Tibial artery (tissue), 4 donors: ENCODE measurements around the gene H1-8.
A peak's percentile ranks its signal among the peaks of the same experiment; 100 is the strongest.

ENCODE experiments used
- DNase-seq, 2 donors: peaks; one replicate each; pipeline ENCODE4 v3.0.0-alpha.2; 2019
- H3K27ac ChIP-seq, 2 donors: fragments of 200-600 bp; sonication (generic) in 1 of 2; 1 replicate in 1 of 2; 2 replicates in 1 of 2; pipeline ENCODE4 v1.5.1; 2018 to 2019; ENCODE audit warnings: mild to moderate bottlenecking in 1 of 2
- H3K27me3 ChIP-seq, 2 donors: fragments of 200-600 bp; sonication (generic) in 1 of 2; one replicate each; pipeline versions ENCODE4 v1.5.1 to v1.6.0; 2016 to 2019
- H3K36me3 ChIP-seq, 3 donors: fragments of 200-600 bp; sonication (generic) in 2 of 3; one replicate each; pipeline ENCODE4 v1.5.1; 2016 to 2019; ENCODE audit warnings: mild to moderate bottlenecking in 2 of 3
- H3K4me1 ChIP-seq, 4 donors: fragments of 200-600 bp; sonication (generic) in 2 of 4; 1 replicate in 3 of 4; 2 replicates in 1 of 4; pipeline ENCODE4 v1.5.1; 2016 to 2019
- H3K4me3 ChIP-seq, 2 donors: fragments of 200-600 bp; sonication (generic) in 1 of 2; 1 replicate in 1 of 2; 2 replicates in 1 of 2; pipeline ENCODE4 v1.5.1; 2018 to 2019; ENCODE audit warnings: mild to moderate bottlenecking in 2 of 2
- H3K9me3 ChIP-seq, 3 donors: fragments of 200-600 bp; sonication (generic) in 1 of 3; one replicate each; pipeline ENCODE4 v1.5.1; 2016 to 2019
- CTCF ChIP-seq, 2 experiments: fragments of 200-600 bp in 1 of 2; fragments of 450-650 bp in 1 of 2; IDR thresholded peaks; one replicate each; pipeline ENCODE4 v1.5.1; 2017 to 2019; ENCODE audit warnings: antibody characterized with exemption in 2 of 2, mild to moderate bottlenecking in 1 of 2, moderate library complexity in 1 of 2
- intact Hi-C: fragments of 100-400 bp; cut with DNase I; formaldehyde crosslinking; loops from one replicate; pipeline ENCODE4 v1.15.0; 2023; ENCODE audit warnings: low total_unique reads

The H1-8 gene

GRCh38 chr3:129556890-129557547 lies 14.0 kb downstream of the H1-8 start:
- TF ChIP-seq CTCF (IDR thresholded peaks at IDR 0.05) = no peak
- Histone ChIP-seq H3K27me3 (no peaks in the 10 kb centered on the region), H3K27ac (peak overlapping the region; percentile 86 to 90), H3K9me3 (no peaks in the 10 kb centered on the region), H3K4me3 (no peak overlapping the region), H3K4me1 (peaks cover 12 to 98% (median 82%) of the 10 kb centered on the region in 4 donors), H3K36me3 (peaks cover 13 to 40% (median 21%) of the 10 kb centered on the region in 3 donors)
- no peak for DNase-seq
- intact Hi-C loops = loop anchor here (5.0 kb wide), 2 partner anchors 45 to 65 kb away; no protein-coding TSS in a partner anchor

- peak overlapping the region; percentile 86 to 90 for H3K27ac ChIP-seq
- intact Hi-C loops = loop anchor here (5.0 kb wide), 2 partner anchors 45 to 65 kb away; no protein-coding TSS in a partner anchor
- H3K4me1 ChIP-seq = peaks cover 12 to 98% (median 81%) of the 10 kb centered on the region in 4 donors
- H3K27me3 ChIP-seq = no peaks in the 10 kb centered on the region
- H3K4me3 ChIP-seq = no peak overlapping the region
- TF ChIP-seq CTCF (IDR thresholded peaks at IDR 0.05) = no peak
- peaks cover 16 to 45% (median 26%) of the 10 kb centered on the region in 3 donors for H3K36me3 ChIP-seq
- DNase-seq = peak; percentile 78 to 92
- no peaks in the 10 kb centered on the region for H3K9me3 ChIP-seq
Observed at GRCh38 chr3:129557548-129557894, 14.5 kb downstream of the H1-8 start.

- no peak for DNase-seq
- peak overlapping the region; percentile 86 to 90 for H3K27ac ChIP-seq
- no peaks in the 10 kb centered on the region for H3K9me3 ChIP-seq
- no peaks in the 10 kb centered on the region for H3K27me3 ChIP-seq
- H3K36me3 ChIP-seq = peaks cover 23 to 52% (median 34%) of the 10 kb centered on the region in 3 donors
- intact Hi-C loops = loop anchor here (5.0 kb wide), 2 partner anchors 44 to 66 kb away; no protein-coding TSS in a partner anchor
- H3K4me1 ChIP-seq = peaks cover 12 to 98% (median 78%) of the 10 kb centered on the region in 4 donors
- no peak for TF ChIP-seq CTCF (IDR thresholded peaks at IDR 0.05)
- no peak overlapping the region for H3K4me3 ChIP-seq
Observed at GRCh38 chr3:129558081-129558771, 15.3 kb downstream of the H1-8 start.

- intact Hi-C loops = loop anchor here (5.0 kb wide), 2 partner anchors 43 to 67 kb away; no protein-coding TSS in a partner anchor
- H3K4me1 ChIP-seq = peaks cover 12 to 98% (median 82%) of the 10 kb centered on the region in 4 donors
- no peak overlapping the region for H3K4me3 ChIP-seq
- no peaks in the 10 kb centered on the region for H3K27me3 ChIP-seq
- peaks cover 23 to 60% (median 38%) of the 10 kb centered on the region in 3 donors for H3K36me3 ChIP-seq
- no peaks in the 10 kb centered on the region for H3K9me3 ChIP-seq
- no peak for TF ChIP-seq CTCF (IDR thresholded peaks at IDR 0.05)
- H3K27ac ChIP-seq = peak overlapping the region; percentile 86 to 90
- DNase-seq = no peak
Observed at GRCh38 chr3:129558772-129559564, 16.0 kb downstream of the H1-8 start.

GRCh38 chr3:129559565-129560079 lies 16.6 kb downstream of the H1-8 start:
- H3K9me3 ChIP-seq = no peaks in the 10 kb centered on the region
- peaks cover 12 to 98% (median 83%) of the 10 kb centered on the region in 4 donors for H3K4me1 ChIP-seq
- TF ChIP-seq CTCF (IDR thresholded peaks at IDR 0.05) = no peak
- H3K36me3 ChIP-seq = peaks cover 23 to 65% (median 42%) of the 10 kb centered on the region in 3 donors
- H3K27ac ChIP-seq = peak overlapping the region; percentile 86 to 90
- DNase-seq = no peak
- no peak overlapping the region for H3K4me3 ChIP-seq
- intact Hi-C loops = loop anchor here (5.0 kb wide), 2 partner anchors 43 to 67 kb away; no protein-coding TSS in a partner anchor
- no peaks in the 10 kb centered on the region for H3K27me3 ChIP-seq
